Endometrium (tissue), 2 donors: ENCODE results near the gene ZNF860.
"Not testable (repeated sequence)": the region's sequence is repeated elsewhere in the genome, so short reads cannot be mapped to it uniquely, and the experiment has no call there.

Source experiments
- FAIRE-seq: peaks from 2 replicates; lab custom pipeline; 2012; peaks lifted over from hg19 to GRCh38; lab: Jason Lieb, UNC
- donor health status: control.
- donor health status: control.

The ZNF860 gene

GRCh38 chr3:31960793-31961431 lies 20.6 kb upstream of the ZNF860 start:
- no peak for FAIRE-seq

GRCh38 chr3:31962801-31963205 lies 18.7 kb upstream of the ZNF860 start:
- FAIRE-seq, result no peak

GRCh38 chr3:31966978-31967591 lies 14.5 kb upstream of the ZNF860 start:
- FAIRE-seq, result no peak

- FAIRE-seq, result no peak
Observed at GRCh38 chr3:31967592-31967991, 14.0 kb upstream of the ZNF860 start.

- peak; percentile 77 for FAIRE-seq
Observed at GRCh38 chr3:31968369-31968926, 13.1 kb upstream of the ZNF860 start.

GRCh38 chr3:31968927-31969418 lies 12.6 kb upstream of the ZNF860 start:
- FAIRE-seq, result no peak

- FAIRE-seq, result no peak
Observed at GRCh38 chr3:31971607-31972006, 9.9 kb upstream of the ZNF860 start.

- no peak for FAIRE-seq
Observed at GRCh38 chr3:31973081-31973480, 8.5 kb upstream of the ZNF860 start.

- FAIRE-seq, result no peak
Observed at GRCh38 chr3:31973837-31974236, 7.7 kb upstream of the ZNF860 start.

- FAIRE-seq, result no peak
Observed at GRCh38 chr3:31974471-31974870, 7.1 kb upstream of the ZNF860 start.

GRCh38 chr3:31974964-31975363 lies 6.6 kb upstream of the ZNF860 start:
- FAIRE-seq, result no peak

GRCh38 chr3:31976302-31976701 lies 5.2 kb upstream of the ZNF860 start:
- FAIRE-seq, result no peak

- FAIRE-seq, result no peak
Observed at GRCh38 chr3:31977736-31978135, 3.8 kb upstream of the ZNF860 start.

GRCh38 chr3:31978553-31978952 lies 3.0 kb upstream of the ZNF860 start:
- FAIRE-seq, result no peak

GRCh38 chr3:31979001-31979697 lies 2.4 kb upstream of the ZNF860 start:
- no peak for FAIRE-seq

GRCh38 chr3:31980530-31981205 lies 882 bp upstream of the ZNF860 start:
- no peak for FAIRE-seq

- FAIRE-seq, result no peak
Observed at GRCh38 chr3:31984321-31984720, 2.8 kb downstream of the ZNF860 start.

GRCh38 chr3:31985831-31986230 lies 4.3 kb downstream of the ZNF860 start:
- FAIRE-seq, result no peak

GRCh38 chr3:31988271-31988670 lies 6.7 kb downstream of the ZNF860 start:
- FAIRE-seq, result no peak

- FAIRE-seq, result not testable (repeated sequence)
Observed at GRCh38 chr3:31992995-31993394, 11.4 kb downstream of the ZNF860 start.

GRCh38 chr3:31993843-31994242 lies 12.3 kb downstream of the ZNF860 start:
- FAIRE-seq, result no peak

- FAIRE-seq, result not testable (repeated sequence)
Observed at GRCh38 chr3:31995026-31995425, 13.5 kb downstream of the ZNF860 start.
